ENCODE measurements around the gene PKIB. TPM values are rescaled to one million over a fixed set of nuclear protein-coding genes. Genes with fewer than 3 reads are reported as not detected.
"Not testable (repeated sequence)": the region's sequence is repeated elsewhere in the genome, so short reads cannot be mapped to it uniquely, and the experiment has no call there.

The PKIB gene
- 1 to 10 TPM; 2.7 to 4.5 (median 2.8) TPM for polyA plus RNA-seq

- 0 to 1% (median 0%) methylated on average over 57 to 66 of the region's 66 CpGs for WGBS, 3 donors
- H3K27ac ChIP-seq (ENCODE audit: low read depth, low read length) = no peak within 1 kb of the TSS
Measured at GRCh38 chr6:122609881-122610689, at the start of gene PKIB. PKIB (plus strand) TSS chr6:122610405; CDS start chr6:122717795, 107,390 bp downstream.

DNA sequence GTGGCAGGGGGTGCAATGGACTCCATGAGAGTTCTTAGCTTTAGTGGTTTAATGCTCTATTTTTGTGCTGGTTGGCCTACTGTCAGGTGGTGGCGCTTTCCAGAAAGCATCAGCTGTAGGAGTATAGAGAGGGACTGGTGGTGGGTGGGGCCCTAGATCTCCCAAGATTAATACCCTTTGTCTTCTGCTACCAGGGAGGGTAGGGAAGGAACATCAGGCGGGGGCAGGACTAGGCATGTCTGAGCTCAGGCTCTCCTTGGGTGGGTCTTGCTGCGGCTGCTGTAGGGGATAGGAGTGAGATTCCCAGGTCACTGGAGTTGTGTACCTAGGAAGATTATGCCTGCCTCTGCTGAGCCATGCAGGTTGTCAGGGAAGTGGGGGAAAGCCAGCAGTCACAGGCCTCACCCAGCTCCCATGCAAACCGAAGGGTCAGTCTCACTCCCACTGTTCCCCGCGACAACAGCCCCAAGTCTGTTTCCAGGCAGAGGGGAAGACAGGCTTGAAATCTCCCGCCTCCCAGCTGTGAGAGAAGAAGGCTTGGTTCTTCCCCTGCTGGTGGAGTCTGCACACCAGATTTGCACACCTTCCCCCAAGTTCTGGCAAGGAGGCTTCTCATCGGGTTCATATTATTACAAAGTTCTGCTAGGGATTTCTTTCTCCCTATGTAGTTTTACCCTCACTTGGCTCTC lies 46.7 kb upstream of the PKIB start:
- H3K27ac ChIP-seq (ENCODE audit: low read depth, low read length) = no peak overlapping the region
- WGBS, 3 donors = 84 to 90% (median 89%) methylated on average over 8 of the region's 8 CpGs

GRCh38 chr6:122564230-122564629 lies 46.0 kb upstream of the PKIB start:
- 79 to 90% (median 83%) methylated on average over 3 of the region's 3 CpGs for WGBS, 3 donors
- H3K27ac ChIP-seq (ENCODE audit: low read depth, low read length) = no peak overlapping the region

DNA sequence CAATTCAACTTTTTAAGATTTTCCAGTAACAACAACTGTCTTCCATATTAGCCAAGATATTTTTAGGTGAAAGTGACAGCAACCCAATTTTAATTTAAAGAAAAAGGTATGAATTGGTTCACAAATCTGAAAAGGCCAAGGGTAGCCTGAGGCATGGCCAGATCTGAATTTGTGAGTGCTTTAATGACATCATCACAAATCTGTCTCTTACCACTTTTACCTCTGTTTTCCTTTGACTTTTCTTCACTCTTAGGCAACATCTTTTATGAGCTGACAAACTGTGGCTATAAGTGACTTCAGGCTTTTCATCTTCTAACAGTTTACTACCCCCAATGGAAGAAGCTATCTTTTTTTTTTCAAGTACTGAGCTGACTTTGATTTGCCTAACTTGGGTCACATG lies 44.5 kb upstream of the PKIB start:
- no peak overlapping the region for H3K27ac ChIP-seq (ENCODE audit: low read depth, low read length)

DNA sequence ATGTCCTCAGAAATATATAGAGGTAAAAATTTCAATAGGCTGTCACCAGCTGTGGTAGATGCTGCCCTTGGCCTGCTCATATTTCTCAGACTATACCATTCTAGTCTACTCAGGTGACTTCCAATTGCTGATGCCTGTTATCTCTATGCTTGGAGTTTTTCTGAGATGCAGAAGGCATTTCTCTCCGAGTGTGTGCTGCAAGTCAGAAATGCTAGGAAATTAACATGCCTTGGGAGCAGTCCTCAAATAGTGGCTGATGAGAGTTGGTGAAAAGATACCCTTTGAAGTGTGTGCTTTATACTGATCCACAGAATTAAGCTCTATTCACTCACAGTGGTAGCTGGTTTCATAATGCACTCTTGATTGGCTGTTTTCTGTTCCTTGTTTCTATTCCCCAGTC lies 43.2 kb upstream of the PKIB start:
- H3K27ac ChIP-seq (ENCODE audit: low read depth, low read length) = no peak overlapping the region
- WGBS, 3 donors = 56 to 79% (median 76%) methylated on average over 1 of the region's 1 CpG

- H3K27ac ChIP-seq (ENCODE audit: low read depth, low read length) = no peak overlapping the region
Measured at GRCh38 chr6:122568350-122568749, 41.9 kb upstream of the PKIB start.

DNA sequence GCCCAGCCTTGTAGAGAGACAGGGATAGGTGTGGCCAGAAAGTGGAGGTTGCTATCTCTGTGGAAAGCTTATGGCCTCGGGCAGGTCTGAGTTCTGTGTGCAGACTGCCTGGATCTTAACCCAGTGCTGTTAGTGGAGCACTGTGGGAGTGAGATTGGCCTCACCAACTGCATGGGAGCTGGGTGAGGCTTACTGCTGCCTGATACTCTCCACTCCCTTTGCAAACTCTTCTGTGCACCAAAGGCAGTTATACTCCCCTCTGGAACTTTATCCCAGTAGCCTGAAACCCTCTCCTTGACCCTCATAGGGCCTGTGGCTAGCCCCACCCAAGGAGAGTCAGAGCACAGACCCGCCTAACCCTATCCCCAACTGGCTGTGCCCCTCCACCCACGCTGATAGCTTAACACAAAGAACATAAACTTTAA lies 41.4 kb upstream of the PKIB start:
- 69 to 75% (median 72%) methylated on average over 3 of the region's 3 CpGs for WGBS, 3 donors
- no peak overlapping the region for H3K27ac ChIP-seq (ENCODE audit: low read depth, low read length)

- H3K27ac ChIP-seq (ENCODE audit: low read depth, low read length) = no peak overlapping the region
- WGBS, 3 donors = 82 to 88% (median 85%) methylated on average over 6 of the region's 6 CpGs
Measured at GRCh38 chr6:122569230-122569771, 40.9 kb upstream of the PKIB start.

DNA sequence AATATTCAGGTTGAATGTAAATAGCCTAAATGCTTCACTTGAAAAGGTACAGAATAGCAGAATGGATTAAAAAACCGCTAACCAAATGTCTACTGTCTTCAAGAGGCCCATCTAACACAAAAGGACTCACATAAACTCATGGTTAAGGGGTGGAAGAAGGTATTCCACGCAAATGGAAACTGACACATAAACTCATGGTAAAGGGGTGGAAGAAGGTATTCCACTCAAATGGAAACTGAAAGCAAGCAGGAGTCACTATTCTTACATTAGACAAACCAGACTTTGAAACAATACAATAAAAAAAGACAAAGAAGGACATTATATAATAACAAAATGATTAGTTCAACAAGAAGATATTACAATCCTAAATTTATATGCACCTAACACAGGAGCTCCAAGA lies 38.3 kb upstream of the PKIB start:
- no peak overlapping the region for H3K27ac ChIP-seq (ENCODE audit: low read depth, low read length)
- 73 to 88% (median 77%) methylated on average over 2 of the region's 2 CpGs for WGBS, 3 donors

- 95 to 100% (median 98%) methylated on average over 2 of the region's 2 CpGs for WGBS, 3 donors
- no peak overlapping the region for H3K27ac ChIP-seq (ENCODE audit: low read depth, low read length)
Measured at GRCh38 chr6:122576888-122577287, 33.3 kb upstream of the PKIB start.

DNA sequence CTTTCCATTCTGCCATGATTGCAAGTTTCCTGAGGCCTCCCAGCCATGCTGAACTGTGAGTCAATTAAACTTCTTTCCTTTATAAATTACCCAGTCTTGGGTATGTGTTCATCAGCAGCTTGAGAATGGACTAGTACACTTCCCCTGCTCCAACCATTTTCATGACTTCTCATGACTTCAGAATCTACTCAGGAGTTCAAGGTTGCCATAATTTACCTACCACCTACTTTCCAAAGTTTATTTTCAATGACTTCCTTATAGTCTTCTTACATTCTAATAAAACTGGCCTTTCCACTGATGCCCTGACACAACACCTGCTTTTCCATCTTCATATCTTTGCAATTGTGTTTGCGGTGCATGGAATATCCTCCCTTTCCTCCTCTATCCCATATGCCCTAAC lies 31.2 kb upstream of the PKIB start:
- 98 to 100% (median 98%) methylated on average over 1 of the region's 1 CpG for WGBS, 3 donors

DNA sequence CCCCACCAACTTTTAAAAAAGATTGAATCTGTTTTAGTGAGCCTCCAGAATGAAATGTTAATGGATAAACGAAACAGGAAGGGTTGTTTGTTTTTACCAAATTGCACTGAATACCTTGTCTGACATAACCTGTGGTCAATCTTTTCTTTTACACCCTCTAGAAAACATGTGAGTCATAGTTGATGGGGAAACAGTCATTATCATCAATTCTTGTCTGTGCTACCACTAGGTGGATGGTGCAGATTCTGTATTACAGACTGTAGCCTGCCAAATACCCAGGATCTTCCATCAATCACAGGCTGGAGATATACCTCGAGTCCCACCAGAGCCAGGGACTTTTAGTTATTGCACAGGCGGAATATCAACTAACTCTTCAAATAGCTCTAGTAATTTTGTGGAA lies 29.5 kb upstream of the PKIB start:
- H3K27ac ChIP-seq (ENCODE audit: low read depth, low read length) = no peak overlapping the region
- WGBS, 3 donors = 54 to 64% (median 61%) methylated on average over 3 of the region's 3 CpGs

More for the DNA sequence above, 31.2 kb upstream of the PKIB start:
- no peak overlapping the region for H3K27ac ChIP-seq (ENCODE audit: low read depth, low read length)

DNA sequence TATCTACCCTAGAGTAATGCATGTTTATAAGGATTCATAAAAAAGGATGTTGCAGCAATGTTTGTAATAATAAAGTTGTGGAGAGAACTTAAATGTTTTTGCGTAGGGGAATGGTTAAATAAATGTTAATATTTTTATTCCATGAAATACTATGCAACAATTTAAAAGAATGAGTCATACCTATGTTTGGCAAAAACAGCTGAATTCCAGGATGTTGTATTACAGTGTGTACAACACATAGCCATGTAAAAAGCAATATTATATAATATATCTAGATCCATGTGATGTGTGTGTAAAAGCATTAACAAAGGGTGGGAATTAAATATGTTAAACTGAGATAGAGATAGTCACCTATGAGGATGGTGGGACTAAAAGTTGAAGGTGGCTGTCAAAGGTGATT lies 21.1 kb upstream of the PKIB start:
- H3K27ac ChIP-seq (ENCODE audit: low read depth, low read length) = no peak overlapping the region
- WGBS, 3 donors = 88 to 95% (median 94%) methylated on average over 1 of the region's 1 CpG

DNA sequence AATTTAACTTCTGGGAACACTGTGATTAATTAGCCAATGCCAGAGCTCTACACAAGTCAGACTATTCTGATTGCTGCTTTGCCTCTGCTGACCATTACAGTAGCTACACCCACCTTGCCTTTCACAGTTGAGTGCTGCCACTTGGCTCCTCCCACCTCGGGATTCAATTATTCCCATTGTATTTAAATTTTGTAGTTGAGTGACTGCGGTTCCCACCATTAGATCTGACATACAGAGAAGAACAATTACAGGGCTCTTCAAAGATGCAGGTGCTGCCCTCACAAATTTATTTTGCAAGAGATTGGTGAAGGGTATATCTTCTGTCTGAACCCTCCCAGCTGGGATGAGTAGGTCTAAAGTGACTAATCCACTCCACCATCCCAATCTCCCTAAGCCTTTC lies 11.9 kb upstream of the PKIB start:
- H3K27ac ChIP-seq (ENCODE audit: low read depth, low read length) = not testable (repeated sequence)
- WGBS, 3 donors = 77 to 86% (median 79%) methylated on average over 2 of the region's 2 CpGs

GRCh38 chr6:122604676-122605075 lies 5.5 kb upstream of the PKIB start:
- H3K27ac ChIP-seq (ENCODE audit: low read depth, low read length) = no peak overlapping the region

DNA sequence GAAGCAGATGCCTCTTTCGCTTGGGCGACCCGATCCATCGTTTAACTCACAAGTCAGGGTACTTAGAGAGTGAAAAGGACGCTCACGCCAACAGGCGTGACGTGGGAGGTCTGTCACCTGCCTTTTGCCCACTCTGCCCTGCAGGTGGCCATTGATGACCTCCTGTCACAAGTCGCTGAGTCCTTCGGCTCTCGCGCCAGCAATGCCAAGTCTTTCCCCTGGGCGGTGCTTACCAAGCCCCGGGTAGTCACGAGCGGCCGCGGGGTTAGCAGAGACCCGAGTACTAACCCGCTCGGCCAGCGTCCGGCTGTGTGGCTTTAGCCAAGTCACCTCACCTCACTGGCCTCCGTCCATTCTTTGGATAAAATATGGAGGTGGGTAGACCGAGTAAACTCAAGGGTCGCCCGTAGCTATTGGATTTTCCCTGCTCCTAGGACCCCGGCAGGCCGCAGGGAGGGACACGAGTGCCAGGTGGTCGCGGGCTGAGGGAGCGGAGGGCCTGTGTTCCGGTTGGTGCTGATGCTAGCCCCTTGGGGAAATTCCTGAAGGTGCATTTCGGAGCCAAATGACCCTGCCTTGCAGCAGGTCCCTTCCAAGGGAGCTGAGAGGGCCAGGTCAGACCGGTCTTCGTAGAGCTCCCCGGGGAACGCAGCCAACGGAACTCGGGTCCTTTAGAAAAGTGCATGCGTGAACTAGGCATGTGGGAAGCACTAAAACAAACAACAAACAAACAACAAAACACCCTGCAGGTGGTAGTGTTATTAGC lies 668 bp downstream of the PKIB start:
- no peak overlapping the region for H3K27ac ChIP-seq (ENCODE audit: low read depth, low read length)
- 1 to 3% (median 2%) methylated on average over 42 of the region's 42 CpGs for WGBS, 3 donors

- 63 to 89% (median 77%) methylated on average over 3 of the region's 3 CpGs for WGBS, 3 donors
Measured at GRCh38 chr6:122612838-122613237, 2.6 kb downstream of the PKIB start.

GRCh38 chr6:122614303-122614702 lies 4.1 kb downstream of the PKIB start:
- H3K27ac ChIP-seq (ENCODE audit: low read depth, low read length) = no peak overlapping the region
- 38 to 56% (median 39%) methylated on average over 1 of the region's 1 CpG for WGBS, 3 donors

More at GRCh38 chr6:122612838-122613237, 2.6 kb downstream of the PKIB start:
- no peak overlapping the region for H3K27ac ChIP-seq (ENCODE audit: low read depth, low read length)

GRCh38 chr6:122615409-122615808 lies 5.2 kb downstream of the PKIB start:
- 85 to 92% (median 85%) methylated on average over 2 of the region's 2 CpGs for WGBS, 3 donors
- H3K27ac ChIP-seq (ENCODE audit: low read depth, low read length) = no peak overlapping the region
